NCI-H524 (cell line): ENCODE data around the gene UBE2L5.

Source experiments
- DNase-seq, 2 experiments: peaks; one replicate each; lab custom pipeline; 2025; lab: John Stamatoyannopoulos, UW

Gene UBE2L5

GRCh38 chr13:30406779-30407416 is 15.4 kb upstream of the UBE2L5 start:
- no peak for DNase-seq

GRCh38 chr13:30408319-30409101 is 13.8 kb upstream of the UBE2L5 start:
- peak; percentile 85 to 94 for DNase-seq

DNA sequence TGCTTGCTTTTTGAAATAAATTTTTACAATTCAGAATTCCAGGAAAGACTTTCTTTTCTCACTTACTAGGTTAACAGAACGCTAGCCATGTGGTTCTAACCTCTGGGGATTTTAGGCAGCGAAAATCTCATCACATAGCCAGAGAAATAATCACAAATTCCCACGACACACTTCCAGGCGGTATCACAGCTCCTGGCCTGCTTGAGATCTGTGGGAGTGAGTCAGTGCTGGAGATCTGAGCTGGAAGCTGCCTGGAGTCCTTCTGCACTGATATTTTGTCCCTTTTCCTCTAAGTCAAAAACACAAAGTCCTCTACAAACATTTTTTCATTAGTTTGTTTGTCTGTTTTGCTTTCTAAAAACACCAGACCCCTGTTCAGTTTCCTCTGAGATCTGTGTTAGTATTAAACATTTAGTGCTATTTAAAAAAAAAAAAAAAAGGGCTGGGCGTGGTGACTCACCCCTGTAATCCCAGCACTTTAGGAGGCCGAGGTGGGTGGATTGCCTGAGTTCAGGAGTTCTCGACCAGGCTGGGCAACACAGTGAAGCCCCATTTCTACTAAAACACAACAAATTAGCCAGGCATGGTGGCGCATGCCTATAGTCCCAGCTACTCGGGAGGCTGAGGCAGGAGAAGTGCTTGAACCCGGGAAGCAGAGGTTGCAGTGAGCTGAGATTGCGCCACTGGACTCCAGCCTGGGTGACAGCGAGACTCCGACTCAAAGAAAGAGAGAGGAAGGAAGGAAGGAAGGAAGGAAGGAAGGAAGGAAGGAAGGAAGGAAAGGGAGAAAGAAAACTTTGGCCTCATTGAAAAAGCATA is 12.2 kb upstream of the UBE2L5 start:
- DNase-seq = no peak

GRCh38 chr13:30410705-30411125 is 11.6 kb upstream of the UBE2L5 start:
- no peak for DNase-seq

GRCh38 chr13:30412346-30412745 is 9.9 kb upstream of the UBE2L5 start:
- no peak for DNase-seq

DNA sequence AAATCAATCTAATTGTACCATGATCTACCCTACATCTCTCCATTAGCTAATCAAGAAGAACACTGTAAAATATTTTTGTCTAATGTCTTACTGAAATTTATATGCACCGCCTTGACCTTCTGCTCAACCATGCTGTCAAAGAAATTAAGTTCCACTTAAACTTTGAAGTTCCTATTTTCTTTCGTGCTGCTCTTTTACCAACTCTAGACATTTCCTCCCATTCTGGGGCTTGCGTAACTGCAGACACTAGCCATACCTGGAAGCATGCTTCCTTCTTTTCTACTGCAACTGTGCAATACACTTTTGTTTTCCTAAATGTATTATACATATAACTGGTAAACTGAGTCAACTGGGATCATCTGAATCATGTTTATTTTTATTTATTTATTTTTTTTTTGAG is 8.5 kb upstream of the UBE2L5 start:
- DNase-seq = no peak

- no peak for DNase-seq
Observed at GRCh38 chr13:30415430-30416030, 6.8 kb upstream of the UBE2L5 start.

DNA sequence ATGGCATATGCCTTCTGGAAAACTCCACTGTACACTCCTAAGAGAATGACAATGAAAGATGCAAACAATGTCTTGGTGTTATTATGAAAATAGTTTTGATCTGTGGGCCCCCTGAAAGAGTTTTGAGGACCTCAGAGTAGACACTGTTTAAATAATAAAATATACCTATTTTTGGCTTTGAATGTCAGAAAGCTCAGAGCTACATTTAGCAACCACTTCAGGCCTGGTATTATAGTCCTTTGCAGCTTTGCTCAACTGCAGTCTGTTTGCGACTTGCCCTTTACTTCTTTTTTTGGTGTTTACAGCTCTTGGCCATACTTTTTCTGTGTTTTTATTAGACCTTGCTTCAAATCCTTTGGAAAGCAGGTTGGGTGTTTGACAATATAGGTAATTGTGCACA is 5.8 kb upstream of the UBE2L5 start:
- DNase-seq = no peak

DNA sequence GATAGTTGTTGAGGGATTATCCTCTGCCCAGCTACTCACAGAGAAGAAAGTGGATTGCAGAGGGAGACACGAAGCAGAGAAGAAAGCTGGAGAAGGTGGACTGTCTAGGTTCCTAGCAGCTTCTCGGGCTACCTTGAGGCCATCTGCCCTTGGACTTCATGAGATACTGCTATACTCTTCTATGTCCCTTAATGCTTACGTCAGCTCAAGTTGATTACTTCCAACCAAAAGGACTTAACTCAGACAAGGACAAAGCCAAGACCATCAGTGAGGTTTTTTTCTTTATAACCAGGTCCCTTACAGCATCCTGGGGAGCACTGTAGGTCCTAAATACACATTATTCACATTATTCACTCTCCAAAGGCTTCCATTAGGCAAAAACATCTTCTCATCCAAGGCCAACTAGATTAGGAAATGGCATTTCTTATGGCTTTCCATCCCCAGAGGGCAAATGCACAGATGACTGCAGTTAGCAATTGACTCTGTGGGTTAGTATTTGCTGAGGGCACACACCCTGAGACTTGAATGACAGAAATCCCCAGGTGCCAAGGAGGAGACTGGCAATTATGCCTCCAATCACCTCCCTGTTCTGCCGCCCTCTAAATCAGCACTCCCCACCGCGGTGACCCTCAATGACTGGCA is 4.1 kb upstream of the UBE2L5 start:
- DNase-seq = no peak

GRCh38 chr13:30418717-30419459 is 3.4 kb upstream of the UBE2L5 start:
- DNase-seq = no peak

GRCh38 chr13:30421093-30422053 is 920 bp upstream of the UBE2L5 start:
- DNase-seq = peak; percentile 45 to 70

GRCh38 chr13:30423891-30424290 is 1.6 kb downstream of the UBE2L5 start:
- no peak for DNase-seq

GRCh38 chr13:30429235-30429634 is 6.9 kb downstream of the UBE2L5 start:
- DNase-seq = no peak

DNA sequence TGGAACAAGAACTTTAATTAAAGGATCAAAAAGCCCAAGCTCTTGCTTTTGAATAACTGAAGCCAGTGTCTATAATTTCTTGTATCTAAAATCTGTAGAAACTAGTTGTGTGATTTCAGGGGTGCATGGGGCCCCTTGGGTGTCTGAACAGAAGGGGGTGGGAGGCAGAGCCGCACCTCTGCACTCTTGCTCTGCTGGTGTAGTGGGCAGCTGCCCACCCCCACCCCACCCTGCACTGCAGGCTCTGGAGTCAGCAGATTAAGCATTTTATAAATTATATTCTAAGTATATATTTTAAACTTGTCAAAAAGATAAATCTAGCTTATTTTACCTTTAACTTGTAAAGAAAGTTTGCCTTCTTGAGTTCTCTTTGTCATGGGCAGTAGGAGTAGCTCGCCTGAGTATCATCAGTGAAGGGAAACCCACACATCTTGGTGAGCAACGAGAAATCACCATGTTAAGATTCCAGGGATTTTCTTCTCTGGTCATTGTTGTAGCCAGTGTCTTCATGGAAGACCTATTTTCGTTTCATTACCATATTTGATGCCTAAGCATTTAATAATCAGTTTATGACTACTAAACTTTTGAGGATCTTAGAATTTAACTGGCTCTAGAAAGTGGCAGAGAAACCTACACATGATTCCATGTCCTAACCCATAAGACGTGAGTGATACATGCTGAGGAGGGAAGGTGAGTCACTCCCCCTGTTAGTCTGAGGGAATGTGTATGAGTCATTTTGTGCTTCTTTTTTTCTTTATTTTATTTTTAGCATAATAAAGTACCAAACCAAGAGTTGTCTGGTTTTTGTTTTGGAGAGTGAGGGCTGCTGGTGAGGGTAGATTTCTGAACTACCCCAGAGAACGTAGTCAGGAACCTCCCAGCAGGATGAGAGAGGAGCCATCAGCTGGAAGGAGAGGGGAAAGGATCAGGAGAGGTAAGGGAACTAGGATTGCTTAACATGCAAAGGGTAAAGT is 7.7 kb downstream of the UBE2L5 start:
- DNase-seq = no peak

GRCh38 chr13:30431269-30431940 is 9.1 kb downstream of the UBE2L5 start:
- no peak for DNase-seq

GRCh38 chr13:30435911-30436451 is 13.7 kb downstream of the UBE2L5 start:
- DNase-seq = no peak

- no peak for DNase-seq
Observed at GRCh38 chr13:30437177-30437576, 14.9 kb downstream of the UBE2L5 start.

DNA sequence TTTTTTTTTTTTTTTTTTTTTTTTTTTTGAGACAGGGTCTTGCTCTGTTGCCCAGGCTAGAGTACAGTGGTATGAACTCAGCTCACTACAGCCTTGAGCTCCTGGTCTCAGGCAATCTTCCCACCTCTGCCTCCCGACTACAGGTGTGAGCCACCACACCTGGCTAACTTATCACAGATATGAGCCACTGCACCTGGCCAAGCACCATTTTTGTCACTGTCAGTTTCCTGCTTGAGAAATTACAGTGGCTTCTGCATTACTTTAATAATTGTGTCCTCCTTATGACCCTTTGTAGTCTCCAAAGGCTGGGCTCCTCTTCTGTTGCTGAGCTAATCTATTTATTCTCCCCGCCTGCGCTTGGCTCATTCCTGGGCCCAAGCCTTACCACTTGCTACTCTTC is 16.0 kb downstream of the UBE2L5 start:
- no peak for DNase-seq
